Endodermal cell (in vitro differentiated cells): ENCODE results near the gene CDK5RAP2. TPM values are rescaled to one million over a fixed set of nuclear protein-coding genes. Genes with fewer than 3 reads are reported as not detected.

ENCODE experiments used
- DNase-seq: peaks from one replicate; pipeline ENCODE4 v3.0.0-alpha.2; 2017
- H3K27ac ChIP-seq: 2 replicates; pipeline ENCODE4 v1.5.1; 2013; ENCODE audit warnings: mild to moderate bottlenecking, low read depth, low read length, moderate library complexity
- H3K27me3 ChIP-seq: 2 replicates; pipeline ENCODE4 v1.6.1; 2013; ENCODE audit warnings: mild to moderate bottlenecking, low read length, moderate library complexity; ENCODE audit not compliant: insufficient read depth, control insufficient read depth, poor library complexity, severe bottlenecking
- H3K36me3 ChIP-seq: 2 replicates; pipeline ENCODE4 v1.7.0; 2013; ENCODE audit warnings: mild to moderate bottlenecking, low read length, moderate library complexity; ENCODE audit not compliant: control insufficient read depth, insufficient read depth
- H3K4me1 ChIP-seq: one replicate; pipeline ENCODE4 v1.7.0; 2013; ENCODE audit warnings: low read length; ENCODE audit not compliant: control insufficient read depth, insufficient read depth
- H3K4me3 ChIP-seq: 2 replicates; pipeline ENCODE4 v1.5.1; 2013; ENCODE audit warnings: mild to moderate bottlenecking, low read length, moderate library complexity
- H3K9ac ChIP-seq: 2 replicates; pipeline ENCODE4 v1.6.1; 2013; ENCODE audit warnings: mild to moderate bottlenecking, low read length, moderate library complexity; ENCODE audit not compliant: poor library complexity, severe bottlenecking; ENCODE audit errors: extremely low read depth
- H3K9me3 ChIP-seq: 2 replicates; pipeline ENCODE4 v1.6.1; 2013; ENCODE audit warnings: mild to moderate bottlenecking, low read length, moderate library complexity; ENCODE audit not compliant: control insufficient read depth
- H3K27ac Mint-ChIP-seq: 2 replicates; pipeline ENCODE4 v1.8.0; 2020; ENCODE audit warnings: mixed read lengths
- H3K27me3 Mint-ChIP-seq: 2 replicates; pipeline ENCODE4 v1.8.0; 2021; ENCODE audit warnings: mild to moderate bottlenecking, mixed read lengths; ENCODE audit not compliant: insufficient read depth
- H3K36me3 Mint-ChIP-seq: 2 replicates; pipeline ENCODE4 v1.8.0; 2020; ENCODE audit warnings: low read depth, mixed read lengths
- H3K4me1 Mint-ChIP-seq: 2 replicates; pipeline ENCODE4 v1.8.0; 2020; ENCODE audit warnings: mixed read lengths
- H3K4me3 Mint-ChIP-seq: 2 replicates; pipeline ENCODE4 v1.8.0; 2020; ENCODE audit warnings: mild to moderate bottlenecking, moderate library complexity, mixed read lengths
- H3K9me3 Mint-ChIP-seq: 2 replicates; pipeline ENCODE4 v1.8.0; 2020; ENCODE audit warnings: mild to moderate bottlenecking, mixed read lengths
- WGBS, 2 experiments: methylation state at CpG; one replicate each; pipeline versions ENCODE4 v1.1.5 to v1.1.7; 2013; ENCODE audit warnings: missing lambda C conversion rate in 2 of 2, mixed read lengths in 1 of 2; ENCODE audit not compliant: insufficient coverage in 1 of 2, insufficient read length in 1 of 2; 5-methylcytosine and 5-hydroxymethylcytosine counted together
- total RNA-seq, 2 donors: library from RNA; stranded (reverse); fragmentation: NEBNext Ultra II Directional in 1 of 2; extraction: Animal tissue kit (Norgen Biotek cat#: 25700) in 1 of 2; gene quantifications; 2 replicates in 1 of 2; 3 replicates in 1 of 2; pipeline ENCODE4 v1.2.1, GENCODE V29; 2021
- TF ChIP-seq, protein P1 (sequence below): fragments of 200-600 bp; sonication (generic); conservative IDR thresholded peaks from 2 replicates; pipeline ENCODE4 v1.5.0; 2021; ENCODE audit warnings: antibody characterized with exemption, mild to moderate bottlenecking

Gene CDK5RAP2
- total RNA-seq, 2 donors from 2014 or later: 68.2 to 92.0 TPM

- no peak overlapping the region for H3K9ac ChIP-seq
- H3K27ac ChIP-seq: no peak overlapping the region
- TF ChIP-seq, protein P1, sequence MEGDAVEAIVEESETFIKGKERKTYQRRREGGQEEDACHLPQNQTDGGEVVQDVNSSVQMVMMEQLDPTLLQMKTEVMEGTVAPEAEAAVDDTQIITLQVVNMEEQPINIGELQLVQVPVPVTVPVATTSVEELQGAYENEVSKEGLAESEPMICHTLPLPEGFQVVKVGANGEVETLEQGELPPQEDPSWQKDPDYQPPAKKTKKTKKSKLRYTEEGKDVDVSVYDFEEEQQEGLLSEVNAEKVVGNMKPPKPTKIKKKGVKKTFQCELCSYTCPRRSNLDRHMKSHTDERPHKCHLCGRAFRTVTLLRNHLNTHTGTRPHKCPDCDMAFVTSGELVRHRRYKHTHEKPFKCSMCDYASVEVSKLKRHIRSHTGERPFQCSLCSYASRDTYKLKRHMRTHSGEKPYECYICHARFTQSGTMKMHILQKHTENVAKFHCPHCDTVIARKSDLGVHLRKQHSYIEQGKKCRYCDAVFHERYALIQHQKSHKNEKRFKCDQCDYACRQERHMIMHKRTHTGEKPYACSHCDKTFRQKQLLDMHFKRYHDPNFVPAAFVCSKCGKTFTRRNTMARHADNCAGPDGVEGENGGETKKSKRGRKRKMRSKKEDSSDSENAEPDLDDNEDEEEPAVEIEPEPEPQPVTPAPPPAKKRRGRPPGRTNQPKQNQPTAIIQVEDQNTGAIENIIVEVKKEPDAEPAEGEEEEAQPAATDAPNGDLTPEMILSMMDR: no peak
- Mint-ChIP-seq H3K36me3 (peaks cover 78% of the 10 kb centered on the region), H3K27me3 (no peaks in the 10 kb centered on the region), H3K9me3 (no peaks in the 10 kb centered on the region), H3K4me1 (no peaks in the 10 kb centered on the region), H3K27ac (no peak overlapping the region), H3K4me3 (no peak overlapping the region)
- H3K9me3 ChIP-seq: no peaks in the 10 kb centered on the region
- no peaks in the 10 kb centered on the region for H3K4me1 ChIP-seq
- peaks cover 90% of the 10 kb centered on the region for H3K36me3 ChIP-seq
- H3K27me3 ChIP-seq: no peaks in the 10 kb centered on the region
- DNase-seq: no peak
- whole genome bisulfite sequencing, 2 experiments: 97 to 100% methylated on average over 2 to 7 of the region's 7 CpGs
- H3K4me3 ChIP-seq: no peak overlapping the region
These were observed 184.6 kb downstream of the CDK5RAP2 start for GRCh38 chr9:120395376-120395775.

GRCh38 chr9:120394058-120394669, 185.8 kb downstream of the CDK5RAP2 start:
- no peak overlapping the region for H3K27ac ChIP-seq

GRCh38 chr9:120393386-120394057, 186.4 kb downstream of the CDK5RAP2 start:
- H3K27ac Mint-ChIP-seq: peak overlapping the region; percentile 5
- 78 to 80% methylated on average over 6 to 7 of the region's 7 CpGs for WGBS, 2 experiments
- no peaks in the 10 kb centered on the region for H3K4me1 Mint-ChIP-seq
- DNase-seq: no peak
- Histone ChIP-seq H3K9ac (no peak overlapping the region), H3K27me3 (no peaks in the 10 kb centered on the region), H3K4me1 (no peaks in the 10 kb centered on the region), H3K9me3 (no peaks in the 10 kb centered on the region), H3K27ac (no peak overlapping the region), H3K4me3 (no peak overlapping the region), H3K36me3 (peaks cover 83% of the 10 kb centered on the region)
- no peaks in the 10 kb centered on the region for H3K27me3 Mint-ChIP-seq
- H3K36me3 Mint-ChIP-seq: peaks cover 73% of the 10 kb centered on the region
- no peak overlapping the region for H3K4me3 Mint-ChIP-seq
- TF ChIP-seq, protein P1: no peak
- H3K9me3 Mint-ChIP-seq: no peaks in the 10 kb centered on the region

More at GRCh38 chr9:120394058-120394669, 185.8 kb downstream of the CDK5RAP2 start:
- no peaks in the 10 kb centered on the region for H3K27me3 Mint-ChIP-seq
- H3K9me3 Mint-ChIP-seq: no peaks in the 10 kb centered on the region
- no peaks in the 10 kb centered on the region for H3K27me3 ChIP-seq
- DNase-seq: no peak
- peaks cover 73% of the 10 kb centered on the region for H3K36me3 Mint-ChIP-seq
- H3K4me1 Mint-ChIP-seq: no peaks in the 10 kb centered on the region
- H3K4me3 Mint-ChIP-seq: no peak overlapping the region
- 93 to 95% methylated on average over 3 to 13 of the region's 13 CpGs for WGBS, 2 experiments
- TF ChIP-seq, protein P1: no peak
- H3K9ac ChIP-seq: no peak overlapping the region
- H3K4me1 ChIP-seq: no peaks in the 10 kb centered on the region
- H3K9me3 ChIP-seq: no peaks in the 10 kb centered on the region
- H3K36me3 ChIP-seq: peaks cover 90% of the 10 kb centered on the region
- H3K4me3 ChIP-seq: no peak overlapping the region
- peak overlapping the region; percentile 5 for H3K27ac Mint-ChIP-seq
